Effector CD8-positive, alpha-beta T cell (primary cell): ENCODE results near the gene MYCBPAP.

Experiments
- DNase-seq: peaks from one replicate; lab custom pipeline; 2025; lab: John Stamatoyannopoulos, UW

The MYCBPAP gene

DNA sequence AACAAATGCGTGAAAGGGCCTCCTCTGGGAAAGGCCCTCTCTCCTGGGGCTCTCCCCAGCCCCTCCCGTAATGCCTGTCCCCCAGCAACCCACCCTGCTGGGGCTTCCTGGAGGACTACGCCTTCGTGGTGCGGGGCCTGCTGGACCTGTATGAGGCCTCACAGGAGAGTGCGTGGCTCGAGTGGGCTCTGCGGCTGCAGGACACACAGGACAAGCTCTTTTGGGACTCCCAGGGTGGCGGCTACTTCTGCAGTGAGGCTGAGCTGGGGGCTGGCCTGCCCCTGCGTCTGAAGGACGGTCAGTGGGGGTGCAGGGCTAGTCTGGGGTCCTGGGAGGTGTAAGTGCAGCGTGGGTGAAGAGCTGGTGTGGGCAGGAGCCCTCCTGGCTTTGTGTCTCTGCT lies 43.6 kb downstream of the MYCBPAP start:
- no peak for DNase-seq

GRCh38 chr17:50554201-50554600 lies 46.0 kb downstream of the MYCBPAP start:
- no peak for DNase-seq

GRCh38 chr17:50556803-50557202 lies 48.6 kb downstream of the MYCBPAP start:
- DNase-seq = no peak

DNA sequence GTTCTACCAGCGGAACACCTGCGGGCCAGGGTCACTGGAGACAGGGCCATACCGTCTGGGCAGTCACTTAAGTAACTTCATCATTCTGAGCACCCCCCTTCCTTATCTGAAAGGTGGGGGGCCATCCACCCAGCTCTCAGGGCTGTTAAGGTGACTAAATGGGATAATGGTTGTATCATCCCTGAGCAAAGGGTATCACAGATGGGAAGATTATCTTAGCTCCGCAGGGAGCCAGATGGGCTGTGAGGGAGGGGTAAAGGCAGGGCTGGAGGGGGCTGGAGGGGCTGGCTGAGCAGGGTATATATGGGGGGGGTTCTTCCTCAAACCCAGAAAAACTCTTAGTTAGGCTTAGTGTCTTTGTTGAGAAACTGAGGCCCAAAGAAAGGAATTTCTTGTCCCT lies 49.4 kb downstream of the MYCBPAP start:
- DNase-seq = no peak

GRCh38 chr17:50558091-50558490 lies 49.9 kb downstream of the MYCBPAP start:
- DNase-seq = no peak

DNA sequence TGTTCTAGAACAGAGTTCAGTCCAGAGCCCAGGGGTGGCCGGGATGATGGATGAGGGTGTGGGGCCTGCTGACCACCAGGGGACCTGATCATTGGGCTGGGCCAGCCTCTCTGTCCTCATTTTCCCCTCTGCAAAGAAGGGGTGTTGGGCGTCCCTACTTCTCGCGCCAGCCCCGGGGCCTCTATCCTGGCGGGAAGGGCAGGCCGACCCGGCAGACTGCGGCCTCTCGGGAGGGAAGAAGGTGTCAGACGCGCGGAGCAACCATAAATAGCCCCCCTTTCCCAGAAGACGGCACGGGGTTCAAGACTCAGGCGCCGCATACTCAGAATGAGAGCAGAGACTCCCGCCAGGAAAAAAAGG lies 50.3 kb downstream of the MYCBPAP start:
- DNase-seq = no peak

DNA sequence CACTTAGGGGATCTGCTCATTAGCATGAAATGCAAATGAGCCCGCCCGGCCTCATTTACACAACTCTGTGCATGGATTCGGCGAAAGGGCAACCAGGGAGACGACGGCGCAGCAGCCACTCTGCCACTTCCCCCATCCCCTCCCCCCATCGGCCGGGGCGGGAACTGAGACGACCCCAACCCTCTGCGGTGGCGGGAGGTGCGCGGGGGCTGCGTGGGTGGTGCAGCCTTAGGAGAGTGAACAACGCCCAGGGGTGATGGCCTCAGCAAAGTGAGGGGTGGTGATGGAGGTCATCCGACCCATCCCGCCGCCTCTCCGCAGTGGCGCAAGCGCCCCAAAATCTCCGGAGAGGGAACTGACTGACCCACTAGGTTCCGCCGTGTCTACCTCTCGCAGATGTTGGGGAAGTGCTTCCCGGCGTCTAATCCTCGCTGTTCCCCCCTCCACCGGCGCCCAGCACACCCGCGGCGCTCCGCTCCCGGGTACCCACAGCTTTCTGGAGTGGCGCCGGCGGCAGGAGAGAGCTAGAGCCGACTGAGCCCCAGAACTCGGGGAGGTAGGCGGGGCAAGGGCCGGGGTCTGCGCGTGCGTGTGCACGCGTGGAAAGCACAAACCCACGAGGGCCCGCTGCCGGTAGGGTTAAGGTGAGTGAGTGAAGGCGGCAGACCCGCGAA lies 50.8 kb downstream of the MYCBPAP start:
- no peak for DNase-seq

DNA sequence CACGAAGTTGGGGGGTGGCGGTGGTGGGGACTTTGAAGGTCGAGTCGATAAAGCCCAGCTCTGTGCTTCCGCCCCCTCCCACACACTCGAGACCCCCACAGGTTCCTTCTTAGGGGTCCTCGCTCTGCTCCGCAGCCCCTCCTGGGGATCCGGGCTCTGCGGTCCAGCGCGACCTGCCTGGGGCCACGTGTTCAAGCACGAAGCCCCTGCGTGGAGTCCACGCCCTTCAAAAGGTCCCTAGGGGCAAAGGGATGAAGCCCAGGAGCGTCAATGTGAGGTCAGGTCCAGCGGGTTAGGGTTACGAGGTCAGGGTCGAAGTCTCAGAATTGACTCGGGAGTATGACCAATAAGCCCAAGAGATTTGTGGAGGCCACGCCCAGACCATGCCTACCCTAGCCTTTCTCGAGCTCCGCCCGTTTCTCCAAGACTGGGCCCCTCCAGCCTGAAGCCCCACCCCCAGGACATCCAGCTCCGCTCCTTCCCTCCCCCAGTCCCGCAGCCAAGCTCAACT lies 51.5 kb downstream of the MYCBPAP start:
- no peak for DNase-seq

GRCh38 chr17:50560185-50560824 lies 52.1 kb downstream of the MYCBPAP start, which contains the start of gene CACNA1G:
TSS of gene CACNA1G (plus strand) at chr17:50560715. CDS start at chr17:50561460, 745 bp downstream.
- DNase-seq = peak; percentile 74

DNA sequence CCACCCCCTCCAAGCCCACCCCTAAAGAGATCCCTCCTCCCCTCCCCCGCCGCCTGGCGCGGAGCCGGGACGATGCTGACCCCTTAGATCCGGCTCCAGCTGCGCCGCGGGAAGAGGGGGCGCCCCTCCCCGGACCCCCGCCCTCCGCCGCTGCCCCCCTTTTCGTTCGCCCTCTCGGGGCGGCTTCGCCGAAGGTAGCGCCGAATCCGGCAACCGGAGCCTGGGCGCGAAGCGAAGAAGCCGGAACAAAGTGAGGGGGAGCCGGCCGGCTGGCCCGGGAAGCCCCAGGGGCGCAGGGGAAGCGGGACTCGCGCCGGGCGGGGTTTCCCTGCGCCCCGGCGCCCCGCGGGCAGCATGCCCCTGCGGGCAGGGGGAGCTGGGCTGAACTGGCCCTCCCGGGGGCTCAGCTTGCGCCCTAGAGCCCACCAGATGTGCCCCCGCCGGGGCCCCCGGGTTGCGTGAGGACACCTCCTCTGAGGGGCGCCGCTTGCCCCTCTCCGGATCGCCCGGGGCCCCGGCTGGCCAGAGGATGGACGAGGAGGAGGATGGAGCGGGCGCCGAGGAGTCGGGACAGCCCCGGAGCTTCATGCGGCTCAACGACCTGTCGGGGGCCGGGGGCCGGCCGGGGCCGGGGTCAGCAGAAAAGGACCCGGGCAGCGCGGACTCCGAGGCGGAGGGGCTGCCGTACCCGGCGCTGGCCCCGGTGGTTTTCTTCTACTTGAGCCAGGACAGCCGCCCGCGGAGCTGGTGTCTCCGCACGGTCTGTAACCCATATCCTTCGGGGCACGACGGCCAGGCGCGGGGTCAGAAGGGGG lies 52.9 kb downstream of the MYCBPAP start:
- DNase-seq = no peak

GRCh38 chr17:50561746-50562141 lies 53.5 kb downstream of the MYCBPAP start:
- no peak for DNase-seq

- DNase-seq = no peak
Measured at GRCh38 chr17:50562242-50563091, 54.2 kb downstream of the MYCBPAP start.

GRCh38 chr17:50563092-50563511 lies 54.9 kb downstream of the MYCBPAP start:
- no peak for DNase-seq

- DNase-seq = no peak
Measured at GRCh38 chr17:50564916-50565315, 56.7 kb downstream of the MYCBPAP start.

GRCh38 chr17:50565402-50566350 lies 57.4 kb downstream of the MYCBPAP start:
- DNase-seq = no peak

DNA sequence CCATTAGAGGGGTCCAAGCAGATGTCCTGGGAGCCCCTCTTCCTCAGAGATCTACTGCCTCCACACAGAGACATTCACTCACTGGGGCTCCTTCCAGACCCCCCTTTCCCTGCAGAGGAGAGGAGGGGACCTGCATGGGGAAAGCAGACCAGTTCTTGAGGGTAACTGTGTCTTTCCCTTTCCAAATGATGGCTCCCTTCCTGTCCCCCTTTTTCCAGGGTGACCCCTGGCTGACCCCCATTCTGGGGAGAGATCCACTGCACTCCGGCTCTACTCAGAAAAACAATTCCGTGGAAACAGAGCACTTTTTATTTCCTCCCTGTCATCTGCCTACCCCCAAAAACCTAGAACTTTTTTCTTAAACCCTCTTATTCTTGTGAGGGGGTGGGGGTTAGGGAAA lies 58.6 kb downstream of the MYCBPAP start:
- no peak for DNase-seq

GRCh38 chr17:50568659-50569058 lies 60.4 kb downstream of the MYCBPAP start:
- no peak for DNase-seq

DNA sequence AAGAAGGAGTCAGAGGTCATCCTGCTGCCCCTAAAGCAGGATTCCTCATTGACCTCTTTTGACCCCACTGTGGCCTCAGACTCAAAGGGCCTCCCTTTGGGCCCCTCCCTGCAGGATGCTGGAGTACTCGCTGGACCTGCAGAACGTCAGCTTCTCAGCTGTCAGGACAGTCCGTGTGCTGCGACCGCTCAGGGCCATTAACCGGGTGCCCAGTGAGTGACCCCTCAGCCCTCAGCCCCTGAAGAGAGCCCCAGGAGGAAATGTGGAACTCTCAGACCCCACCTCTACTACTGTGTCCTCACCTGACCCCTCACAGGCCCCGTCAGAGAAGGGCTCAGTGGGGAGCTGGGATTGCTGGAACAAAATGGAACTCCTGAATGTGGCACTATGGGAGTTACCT lies 61.4 kb downstream of the MYCBPAP start:
- DNase-seq = no peak

DNA sequence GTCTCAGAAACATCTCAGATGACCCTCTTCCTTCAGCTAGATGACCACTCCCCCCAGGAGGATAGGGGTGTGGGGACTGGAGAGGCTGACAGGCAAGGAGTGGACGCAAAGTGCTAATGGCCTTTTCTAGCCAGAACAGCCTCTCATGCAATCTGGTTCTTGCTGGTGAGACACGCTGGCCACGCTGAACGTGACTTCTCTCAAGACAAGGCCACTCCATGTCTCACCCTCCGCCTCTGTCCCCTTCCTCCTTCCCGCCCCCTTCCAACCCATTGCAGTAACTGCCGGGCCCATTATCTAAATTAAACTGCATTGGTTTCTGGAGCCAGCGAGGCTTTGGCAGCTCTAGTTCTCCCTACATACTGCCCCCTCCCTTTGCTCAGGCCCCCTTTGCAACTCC lies 61.8 kb downstream of the MYCBPAP start:
- no peak for DNase-seq

GRCh38 chr17:50570528-50570927 lies 62.3 kb downstream of the MYCBPAP start:
- DNase-seq = no peak

GRCh38 chr17:50571681-50572080 lies 63.4 kb downstream of the MYCBPAP start:
- DNase-seq = no peak
